K562 (cell line): ENCODE results near the gene KPNB1. TPM values are rescaled to one million over a fixed set of nuclear protein-coding genes. Genes with fewer than 3 reads are reported as not detected.

Experiments used
- ATAC-seq: fragments of 200-7000 bp; cut with Tn5 transposase; 3 replicates; pipeline ENCODE4 v1.9.1; 2020; ENCODE audit warnings: moderate library complexity
- BruUV-seq: library from RNA; stranded (reverse); fragments of 400-500 nt; replicated peaks from 2 replicates; lab custom pipeline; 2021; lab: Mats Ljungman, UMichigan
- CTCF ChIA-PET: fragments of 300-600 bp; formaldehyde crosslinking; extraction: SDS; loops from one replicate; lab custom pipeline; 2021; ENCODE audit warnings: low intra/inter-chr PET ratio; lab: Yijun Ruan, JAX
- POLR2A ChIA-PET: fragments of 300-600, 350-650 bp; sonication (Branson Sonifier 250); formaldehyde crosslinking; extraction: SDS; loops from one replicate; lab custom pipeline; 2021; ENCODE audit warnings: antibody characterized with exemption, inconsistent platforms; lab: Yijun Ruan, JAX
- DNase-seq, 4 experiments: peaks; one replicate each; pipeline versions ENCODE4 v3.0.0 to v3.0.0-alpha.2; 2011 to 2018; ENCODE audit warnings: low spot score in 3 of 4, mixed read lengths in 3 of 4; ENCODE audit errors: extremely low read depth in 1 of 4
- FAIRE-seq: peaks from 2 replicates; lab custom pipeline; 2011; peaks lifted over from hg19 to GRCh38; lab: Jason Lieb, UNC
- H2AFZ ChIP-seq: 2 replicates; pipeline ENCODE4 v1.6.0; 2011; ENCODE audit warnings: low read depth, low read length, control low read depth, inconsistent platforms
- H3K27ac ChIP-seq: fragments of 200-600 bp; 3 replicates; pipeline ENCODE4 v1.8.0; 2011; ENCODE audit warnings: low read depth, mild to moderate bottlenecking, control low read depth, inconsistent platforms, low read length, moderate library complexity, mixed read lengths; ENCODE audit errors: extremely low read depth
- H3K27me3 ChIP-seq, 2 experiments: fragments of 300-600 bp in 1 of 2; 2 replicates in 1 of 2; 3 replicates in 1 of 2; pipeline versions ENCODE4 v1.6.0 to v1.8.0; 2011; ENCODE audit warnings: inconsistent platforms in 2 of 2, low read length in 2 of 2, mild to moderate bottlenecking in 1 of 2, mixed read lengths in 1 of 2, moderate library complexity in 1 of 2; ENCODE audit not compliant: control insufficient read depth in 2 of 2, insufficient read depth in 2 of 2
- H3K36me3 ChIP-seq: fragments of 300-600 bp; 3 replicates; pipeline ENCODE4 v1.8.0; 2011; ENCODE audit warnings: mild to moderate bottlenecking, low read length, inconsistent platforms; ENCODE audit not compliant: control insufficient read depth, insufficient read depth
- H3K4me1 ChIP-seq, 2 experiments: fragments of 200-600 bp in 1 of 2; replicated peaks in 1 of 2; 2 replicates in 1 of 2; 3 replicates in 1 of 2; pipeline versions ENCODE4 v1.5.1 to v1.8.0; 2011; ENCODE audit warnings: inconsistent platforms in 2 of 2, low read length in 2 of 2, mild to moderate bottlenecking in 1 of 2, mixed read lengths in 1 of 2, moderate library complexity in 1 of 2; ENCODE audit not compliant: control insufficient read depth in 2 of 2, insufficient read depth in 2 of 2
- H3K4me2 ChIP-seq: 2 replicates; pipeline ENCODE4 v1.6.1; 2011; ENCODE audit warnings: low read length, control low read depth, inconsistent platforms, mixed read lengths; ENCODE audit not compliant: insufficient read depth
- H3K4me3 ChIP-seq: fragments of 200-600 bp; sonication (generic), shearing (Covaris generic); 2 replicates; pipeline ENCODE4 v1.5.1; 2016; ENCODE audit warnings: control low read depth, inconsistent platforms
- H3K79me2 ChIP-seq: fragments of 200-600 bp; 3 replicates; pipeline ENCODE4 v1.8.0; 2011; ENCODE audit warnings: low read length, inconsistent platforms; ENCODE audit not compliant: control insufficient read depth, insufficient read depth
- H3K9ac ChIP-seq, 2 experiments: 2 replicates each; pipeline versions ENCODE4 v1.6.0 to v1.6.1; 2011; ENCODE audit warnings: low read depth in 2 of 2, low read length in 2 of 2, control low read depth in 1 of 2, inconsistent platforms in 1 of 2, mild to moderate bottlenecking in 1 of 2, mixed read lengths in 1 of 2; ENCODE audit not compliant: insufficient read depth in 1 of 2
- H3K9me1 ChIP-seq: one replicate; pipeline ENCODE4 v1.6.0; 2011; ENCODE audit warnings: inconsistent platforms, mild to moderate bottlenecking, low read length, moderate library complexity; ENCODE audit not compliant: control insufficient read depth, insufficient read depth
- H3K9me3 ChIP-seq: replicated peaks from 2 replicates; pipeline ENCODE4 v1.5.1; 2011; ENCODE audit warnings: low read depth, low read length, inconsistent platforms; ENCODE audit not compliant: control insufficient read depth, insufficient read depth
- H4K20me1 ChIP-seq: replicated peaks from 2 replicates; pipeline ENCODE4 v1.6.1; 2011; ENCODE audit warnings: low read length, inconsistent platforms, mixed read lengths; ENCODE audit not compliant: control insufficient read depth, insufficient read depth
- ATF3 ChIP-seq, 2 experiments: fragments of 450-650 bp in 1 of 2; sonication (generic) in 1 of 2; formaldehyde crosslinking in 1 of 2; IDR thresholded peaks in 1 of 2; conservative IDR thresholded peaks in 1 of 2; 2 replicates each; pipeline versions ENCODE4 v1.6.1 to v1.8.1; 2016 to 2023; ENCODE audit warnings: mild to moderate bottlenecking in 2 of 2, moderate library complexity in 2 of 2, inconsistent platforms in 1 of 2, missing genetic modification reagents in 1 of 2
- DNMT1 ChIP-seq: fragments of 450-650 bp; IDR thresholded peaks from 2 replicates; pipeline ENCODE4 v1.6.1; 2016; ENCODE audit warnings: antibody characterized with exemption, mild to moderate bottlenecking
- ESRRB ChIP-seq: fragments of 250-450 bp; sonication (Bioruptor Pico); IDR thresholded peaks from 2 replicates; pipeline ENCODE4 v1.5.0; 2020; ENCODE audit warnings: mild to moderate bottlenecking, moderate library complexity, borderline replicate concordance
- FOXP1 ChIP-seq: sonication (generic); formaldehyde crosslinking; IDR thresholded peaks from 2 replicates; pipeline ENCODE4 v1.8.0; 2022; ENCODE audit warnings: mild to moderate bottlenecking, missing genetic modification reagents
- MCM2 ChIP-seq: fragments of 450-650 bp; IDR thresholded peaks from 2 replicates; pipeline ENCODE4 v1.6.1; 2017; ENCODE audit warnings: low read depth, mild to moderate bottlenecking
- NFATC3 ChIP-seq: fragments of 450-650 bp; IDR thresholded peaks from 2 replicates; pipeline ENCODE4 v1.6.1; 2017; ENCODE audit warnings: mild to moderate bottlenecking
- NR2C2 ChIP-seq, 2 experiments: fragments of 200-800 bp in 1 of 2; sonication (Bioruptor generic) in 1 of 2; sonication (generic) in 1 of 2; formaldehyde crosslinking in 1 of 2; IDR thresholded peaks; 2 replicates each; pipeline versions ENCODE4 v1.6.1 to v1.8.0; 2016 to 2022; ENCODE audit warnings: mild to moderate bottlenecking in 1 of 2, missing compliant biosample characterization in 1 of 2, missing genetic modification characterization in 1 of 2, missing genetic modification reagents in 1 of 2
- PHF20 ChIP-seq: fragments of 450-650 bp; IDR thresholded peaks from 2 replicates; pipeline ENCODE4 v1.6.1; 2018; ENCODE audit not compliant: partially characterized antibody
- RBFOX2 ChIP-seq: fragments of 200-400 bp; formaldehyde crosslinking; IDR thresholded peaks from 2 replicates; pipeline ENCODE4 v1.6.1; 2017; ENCODE audit warnings: low read depth, mild to moderate bottlenecking, low read length, moderate library complexity
- STAT5B ChIP-seq: fragments of 250-450 bp; sonication (Bioruptor Pico); IDR thresholded peaks from 2 replicates; pipeline ENCODE4 v1.8.0; 2021; ENCODE audit warnings: mild to moderate bottlenecking, inconsistent platforms
- ZNF12 ChIP-seq: sonication (generic); formaldehyde crosslinking; IDR thresholded peaks from 2 replicates; pipeline ENCODE4 v1.4.0; 2020; ENCODE audit warnings: mild to moderate bottlenecking, missing genetic modification reagents
- ZNF197 ChIP-seq: fragments of 200-800 bp; sonication (Bioruptor generic); IDR thresholded peaks from 2 replicates; pipeline ENCODE4 v1.6.1; 2016; ENCODE audit warnings: low read depth, missing genetic modification characterization, missing compliant biosample characterization
- ZNF766 ChIP-seq: fragments of 200-800 bp; sonication (Bioruptor generic); conservative IDR thresholded peaks from 2 replicates; pipeline ENCODE4 v1.6.1; 2016; ENCODE audit warnings: missing genetic modification characterization, missing compliant biosample characterization
- ZSCAN32 ChIP-seq: fragments of 450-650 bp; formaldehyde crosslinking; IDR thresholded peaks from 2 replicates; pipeline ENCODE4 v1.4.0; 2020; ENCODE audit warnings: mild to moderate bottlenecking, moderate library complexity
- WGBS: fragments of 100-300 bp; shearing (Covaris generic); methylation state at CpG from one replicate; pipeline ENCODE4 v1.1.6; 2016; ENCODE audit warnings: low coverage, mixed read lengths; ENCODE audit not compliant: insufficient coverage; ENCODE audit errors: missing lambda C conversion rate; 5-methylcytosine and 5-hydroxymethylcytosine counted together
- in situ Hi-C: fragments of 300-500 bp; cut with MboI; formaldehyde crosslinking; loops from 4 replicates; pipeline ENCODE4 v1.15.0; 2018; ENCODE audit warnings: inconsistent platforms, mixed read lengths
- intact Hi-C: fragments of 100-400 bp; cut with micrococcal nuclease; formaldehyde crosslinking; loops from 2 replicates; pipeline ENCODE4 v1.14.2; 2022
- polyA plus RNA-seq, 8 experiments: library from polyadenylated mRNA; depleted of rRNA in 4 of 8; stranded (reverse) in 5 of 8; unstranded in 3 of 8; fragments of >200 nt; fragmentation: Nextera tagmentation in 2 of 8; fragmentation: Illumina TruSeq in 1 of 8; extraction: Ambion mirVana in 2 of 8; extraction: Trizol in 1 of 8; gene quantifications; 2 replicates each; pipeline versions ENCODE4 v1.2.1 to v1.2.3, GENCODE V29; 2011 to 2014; ENCODE audit warnings: inconsistent platforms in 1 of 8, missing spikeins in 1 of 8
- total RNA-seq, 7 experiments: library from RNA; depleted of rRNA in 6 of 7; stranded (reverse); fragments of >200 nt in 6 of 7; fragmentation: Illumina TruSeq in 2 of 7; extraction: Trizol in 2 of 7; gene quantifications; 2 replicates each; pipeline versions ENCODE4 v1.2.1 to v1.2.3, GENCODE V29; 2011 to 2021; ENCODE audit warnings: low replicate concordance in 1 of 7
- TF ChIP-seq, protein P1 (sequence below), 2 experiments: fragments of 200-800 bp in 1 of 2; sonication (Bioruptor generic) in 1 of 2; sonication (generic) in 1 of 2; formaldehyde crosslinking in 1 of 2; IDR thresholded peaks in 1 of 2; conservative IDR thresholded peaks in 1 of 2; 2 replicates each; pipeline versions ENCODE4 v1.5.0 to v1.6.1; 2016 to 2020; ENCODE audit warnings: missing compliant biosample characterization in 1 of 2, missing genetic modification characterization in 1 of 2, missing genetic modification reagents in 1 of 2

The KPNB1 gene
- total and polyA plus RNA-seq, 9 of the 15 experiments (the other 6 are each of a cell fraction or from before 2014, with no cell fraction given) = 154 to 622 (median 354) TPM

GRCh38 chr17:47629826-47630225, 19.9 kb upstream of the KPNB1 start:
- no peaks in the 10 kb centered on the region for H3K9me3 ChIP-seq
- H2AFZ ChIP-seq = no peak overlapping the region
- no peaks in the 10 kb centered on the region for H3K9me1 ChIP-seq
- no peak overlapping the region for H3K9ac ChIP-seq
- no peak overlapping the region for H3K4me2 ChIP-seq
- H3K36me3 ChIP-seq = 0 out of 3 replicates have a peak, but pooled peaks cover 2% of the 10 kb centered on the region
- FAIRE-seq = no peak
- POLR2A ChIA-PET = interaction anchor here (0.6 to 2.4 kb wide), 3 partner anchors 8 to 18 kb away, joined by 3 to 9 read pairs (median 3); no protein-coding TSS in a partner anchor
- no peak overlapping the region for H3K4me3 ChIP-seq
- intact Hi-C loops (no loop called here), in situ Hi-C loops (no loop called here)
- WGBS = 58% methylated on average over 5 of the region's 5 CpGs
- H3K27me3 ChIP-seq = no peaks in the 10 kb centered on the region
- DNase-seq = no peak
- CTCF ChIA-PET = no interaction called here
- ATAC-seq = no peak
- H3K27ac ChIP-seq = no peak overlapping the region
- H3K79me2 ChIP-seq = no peaks in the 10 kb centered on the region
- peaks cover 0 to 7% of the 10 kb centered on the region in 2 experiments; a peak in 3 of 5 replicates for H3K4me1 ChIP-seq
- TF ChIP-seq ZNF12 (CRISPR knock-in tag) (no peak), STAT5B (no peak), PHF20 (no peak), NFATC3 (no peak), ZSCAN32 (CRISPR knock-in tag) (no peak), ZNF766 (no peak), ZNF197 (no peak), ATF3 (IDR thresholded peaks at IDR 0.05) (no peak), ATF3 (CRISPR knock-in tag; conservative IDR thresholded peaks at IDR 0.05) (no peak), FOXP1 (CRISPR knock-in tag) (no peak), DNMT1 (no peak), NR2C2 (CRISPR knock-in tag; IDR thresholded peaks at IDR 0.05) (no peak), NR2C2 (tag; IDR thresholded peaks at IDR 0.05) (no peak), RBFOX2 (no peak), MCM2 (no peak), ESRRB (CRISPR knock-in tag) (no peak)
- TF ChIP-seq, protein P1, sequence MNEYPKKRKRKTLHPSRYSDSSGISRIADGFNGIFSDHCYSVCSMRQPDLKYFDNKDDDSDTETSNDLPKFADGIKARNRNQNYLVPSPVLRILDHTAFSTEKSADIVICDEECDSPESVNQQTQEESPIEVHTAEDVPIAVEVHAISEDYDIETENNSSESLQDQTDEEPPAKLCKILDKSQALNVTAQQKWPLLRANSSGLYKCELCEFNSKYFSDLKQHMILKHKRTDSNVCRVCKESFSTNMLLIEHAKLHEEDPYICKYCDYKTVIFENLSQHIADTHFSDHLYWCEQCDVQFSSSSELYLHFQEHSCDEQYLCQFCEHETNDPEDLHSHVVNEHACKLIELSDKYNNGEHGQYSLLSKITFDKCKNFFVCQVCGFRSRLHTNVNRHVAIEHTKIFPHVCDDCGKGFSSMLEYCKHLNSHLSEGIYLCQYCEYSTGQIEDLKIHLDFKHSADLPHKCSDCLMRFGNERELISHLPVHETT (CRISPR knock-in tag; conservative IDR thresholded peaks at IDR 0.05 in 1 of 2, IDR thresholded peaks at IDR 0.05 in 1 of 2) = no peak
- H4K20me1 ChIP-seq = no peaks in the 10 kb centered on the region
- BruUV-seq = no TSS peak
